Measurements from ENCODE around the gene FLNA.

DNA sequence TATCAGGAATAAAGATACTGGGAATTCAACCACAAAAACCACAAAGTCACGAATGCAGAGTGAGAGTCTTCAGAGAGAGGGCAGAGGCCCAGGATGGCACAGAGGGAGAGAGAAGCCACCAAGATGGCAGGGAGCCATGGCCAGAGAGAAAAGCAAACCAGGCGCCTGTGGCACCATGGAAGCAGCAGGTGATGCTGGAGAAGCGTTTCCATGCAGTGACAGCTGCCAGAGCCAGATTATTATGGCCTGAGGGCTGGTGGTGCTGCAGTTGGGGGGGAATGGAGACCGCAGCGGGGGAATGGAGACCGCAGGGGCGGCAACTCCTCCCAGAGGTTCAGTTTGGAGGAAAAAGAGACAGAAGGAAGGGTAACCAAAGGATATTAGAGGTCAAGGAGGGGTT lies 42.7 kb upstream of the FLNA start:
- TF ChIP-seq, protein P1, sequence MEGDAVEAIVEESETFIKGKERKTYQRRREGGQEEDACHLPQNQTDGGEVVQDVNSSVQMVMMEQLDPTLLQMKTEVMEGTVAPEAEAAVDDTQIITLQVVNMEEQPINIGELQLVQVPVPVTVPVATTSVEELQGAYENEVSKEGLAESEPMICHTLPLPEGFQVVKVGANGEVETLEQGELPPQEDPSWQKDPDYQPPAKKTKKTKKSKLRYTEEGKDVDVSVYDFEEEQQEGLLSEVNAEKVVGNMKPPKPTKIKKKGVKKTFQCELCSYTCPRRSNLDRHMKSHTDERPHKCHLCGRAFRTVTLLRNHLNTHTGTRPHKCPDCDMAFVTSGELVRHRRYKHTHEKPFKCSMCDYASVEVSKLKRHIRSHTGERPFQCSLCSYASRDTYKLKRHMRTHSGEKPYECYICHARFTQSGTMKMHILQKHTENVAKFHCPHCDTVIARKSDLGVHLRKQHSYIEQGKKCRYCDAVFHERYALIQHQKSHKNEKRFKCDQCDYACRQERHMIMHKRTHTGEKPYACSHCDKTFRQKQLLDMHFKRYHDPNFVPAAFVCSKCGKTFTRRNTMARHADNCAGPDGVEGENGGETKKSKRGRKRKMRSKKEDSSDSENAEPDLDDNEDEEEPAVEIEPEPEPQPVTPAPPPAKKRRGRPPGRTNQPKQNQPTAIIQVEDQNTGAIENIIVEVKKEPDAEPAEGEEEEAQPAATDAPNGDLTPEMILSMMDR (IDR thresholded peaks at IDR 0.05; ENCODE audit: poor library complexity, severe bottlenecking): no peak
- TF ChIP-seq MXI1 (conservative IDR thresholded peaks at IDR 0.05; ENCODE audit: poor library complexity, severe bottlenecking) (no peak), EP300 (conservative IDR thresholded peaks at IDR 0.05; ENCODE audit: poor library complexity, severe bottlenecking) (no peak), TAF1 (IDR thresholded peaks at IDR 0.05; ENCODE audit: low read depth) (no peak), POLR2AphosphoS5 (IDR thresholded peaks at IDR 0.05) (no peak)

All from neural cell (in vitro differentiated cells).